ENCODE data around the gene ANKRD31.

Gene ANKRD31

GRCh38 chr5:75023368-75024159 is 213.1 kb downstream of the ANKRD31 start:
- DNase-seq, result no peak

GRCh38 chr5:75021800-75022199 is 214.9 kb downstream of the ANKRD31 start:
- no peak for DNase-seq

GRCh38 chr5:75021219-75021618 is 215.5 kb downstream of the ANKRD31 start:
- DNase-seq, result no peak

GRCh38 chr5:75020016-75020656 is 216.5 kb downstream of the ANKRD31 start:
- no peak for DNase-seq

GRCh38 chr5:75018805-75019587 is 217.7 kb downstream of the ANKRD31 start:
- no peak for DNase-seq
